Loucy (cell line): ENCODE results near the gene NR3C2.

Source experiments
- H2AFZ ChIP-seq: fragments of 200-600 bp; sonication (generic); 2 replicates; pipeline ENCODE4 v1.6.0; 2016; ENCODE audit warnings: antibody characterized with exemption, mild to moderate bottlenecking, low read length, moderate library complexity
- H3F3A ChIP-seq: fragments of 200-600 bp; 2 replicates; pipeline ENCODE4 v1.6.0; 2016; ENCODE audit warnings: antibody characterized with exemption, low read depth, mild to moderate bottlenecking
- H3K27me3 ChIP-seq: fragments of 200-600 bp; sonication (generic); 2 replicates; pipeline ENCODE4 v1.6.1; 2014; ENCODE audit warnings: low read length, mild to moderate bottlenecking; ENCODE audit not compliant: insufficient read depth, poor library complexity, severe bottlenecking
- H3K36me3 ChIP-seq: fragments of 200-600 bp; sonication (generic); 2 replicates; pipeline ENCODE4 v1.6.1; 2016; ENCODE audit warnings: low read length; ENCODE audit not compliant: insufficient read depth
- H3K4me1 ChIP-seq: fragments of 200-600 bp; sonication (generic); 2 replicates; pipeline ENCODE4 v1.5.1; 2014; ENCODE audit warnings: low read length, mild to moderate bottlenecking; ENCODE audit not compliant: insufficient read depth, poor library complexity, severe bottlenecking
- H3K4me2 ChIP-seq: fragments of 200-600 bp; sonication (generic); 2 replicates; pipeline ENCODE4 v1.6.0; 2014; ENCODE audit warnings: antibody characterized with exemption, low read length, low read depth, mild to moderate bottlenecking; ENCODE audit not compliant: poor library complexity, severe bottlenecking
- H3K4me3 ChIP-seq: fragments of 200-600 bp; sonication (generic); 2 replicates; pipeline ENCODE4 v1.5.1; 2014; ENCODE audit warnings: low read length, mild to moderate bottlenecking, mixed read lengths; ENCODE audit not compliant: poor library complexity, severe bottlenecking
- H3K79me2 ChIP-seq: fragments of 200-600 bp; sonication (generic); 2 replicates; pipeline ENCODE4 v1.6.1; 2014; ENCODE audit warnings: low read length; ENCODE audit not compliant: insufficient read depth
- H3K9ac ChIP-seq: fragments of 200-600 bp; sonication (generic); 2 replicates; pipeline ENCODE4 v1.6.0; 2014; ENCODE audit warnings: mild to moderate bottlenecking, low read depth, low read length, moderate library complexity; ENCODE audit not compliant: poor library complexity, severe bottlenecking
- H3K9me2 ChIP-seq: fragments of 200-600 bp; sonication (generic); replicated peaks from 2 replicates; pipeline ENCODE4 v1.6.1; 2016; ENCODE audit warnings: low read depth, low read length, mixed read lengths
- H3K9me3 ChIP-seq: fragments of 200-600 bp; sonication (generic); 2 replicates; pipeline ENCODE4 v1.6.1; 2014; ENCODE audit warnings: mild to moderate bottlenecking, antibody characterized with exemption, low read length, low read depth; ENCODE audit not compliant: insufficient read depth
- H4K20me1 ChIP-seq: fragments of 200-600 bp; sonication (generic); 2 replicates; pipeline ENCODE4 v1.6.0; 2014; ENCODE audit warnings: antibody characterized with exemption, low read length, mild to moderate bottlenecking; ENCODE audit not compliant: insufficient read depth, poor library complexity, severe bottlenecking
- EZH2phosphoT487 ChIP-seq: fragments of 200-600 bp; IDR thresholded peaks from 2 replicates; pipeline ENCODE4 v1.6.1; 2018; ENCODE audit warnings: antibody characterized with exemption, mild to moderate bottlenecking, moderate library complexity, borderline replicate concordance
- TF ChIP-seq, protein P1 (sequence below): fragments of 200-600 bp; sonication (generic); conservative IDR thresholded peaks from 2 replicates; pipeline ENCODE4 v1.5.1; 2014; ENCODE audit warnings: mild to moderate bottlenecking, antibody characterized with exemption, low read length

Gene NR3C2

DNA sequence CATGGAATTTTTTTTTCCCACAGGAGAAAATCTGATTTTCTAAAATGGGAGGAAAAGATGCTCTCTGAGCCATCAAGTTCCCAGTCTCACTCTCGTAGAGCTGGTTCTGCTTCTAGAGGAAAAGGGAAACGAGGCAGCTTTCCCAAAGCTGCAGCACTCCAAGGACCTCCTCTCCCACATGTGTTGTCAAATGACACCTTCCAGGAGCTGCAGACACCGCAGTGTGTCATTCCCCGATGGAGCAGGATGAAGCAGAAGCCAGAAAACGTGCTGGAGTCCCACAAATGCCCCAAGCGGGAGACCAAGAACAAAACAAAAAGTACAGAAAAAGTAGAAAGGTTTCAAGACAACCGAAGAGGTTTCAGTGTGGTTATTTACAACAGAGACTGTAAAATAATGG lies 362.3 kb downstream of the NR3C2 start:
- H3K9me3 ChIP-seq: no peaks in the 10 kb centered on the region
- no peak overlapping the region for H3K9ac ChIP-seq
- no peak overlapping the region for H3K4me2 ChIP-seq
- TF ChIP-seq EZH2phosphoT487: no peak
- TF ChIP-seq, protein P1, sequence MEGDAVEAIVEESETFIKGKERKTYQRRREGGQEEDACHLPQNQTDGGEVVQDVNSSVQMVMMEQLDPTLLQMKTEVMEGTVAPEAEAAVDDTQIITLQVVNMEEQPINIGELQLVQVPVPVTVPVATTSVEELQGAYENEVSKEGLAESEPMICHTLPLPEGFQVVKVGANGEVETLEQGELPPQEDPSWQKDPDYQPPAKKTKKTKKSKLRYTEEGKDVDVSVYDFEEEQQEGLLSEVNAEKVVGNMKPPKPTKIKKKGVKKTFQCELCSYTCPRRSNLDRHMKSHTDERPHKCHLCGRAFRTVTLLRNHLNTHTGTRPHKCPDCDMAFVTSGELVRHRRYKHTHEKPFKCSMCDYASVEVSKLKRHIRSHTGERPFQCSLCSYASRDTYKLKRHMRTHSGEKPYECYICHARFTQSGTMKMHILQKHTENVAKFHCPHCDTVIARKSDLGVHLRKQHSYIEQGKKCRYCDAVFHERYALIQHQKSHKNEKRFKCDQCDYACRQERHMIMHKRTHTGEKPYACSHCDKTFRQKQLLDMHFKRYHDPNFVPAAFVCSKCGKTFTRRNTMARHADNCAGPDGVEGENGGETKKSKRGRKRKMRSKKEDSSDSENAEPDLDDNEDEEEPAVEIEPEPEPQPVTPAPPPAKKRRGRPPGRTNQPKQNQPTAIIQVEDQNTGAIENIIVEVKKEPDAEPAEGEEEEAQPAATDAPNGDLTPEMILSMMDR: no peak
- peaks cover 6% of the 10 kb centered on the region; the same call in 1 of the 2 replicates for H3K36me3 ChIP-seq
- no peaks in the 10 kb centered on the region for H3K4me1 ChIP-seq
- H3K4me3 ChIP-seq: no peak overlapping the region
- no peak overlapping the region for H2AFZ ChIP-seq
- no peaks in the 10 kb centered on the region for H3K9me2 ChIP-seq
- H3K27me3 ChIP-seq: no peaks in the 10 kb centered on the region
- no peaks in the 10 kb centered on the region for H3F3A ChIP-seq
- H4K20me1 ChIP-seq: no peaks in the 10 kb centered on the region
- H3K79me2 ChIP-seq: no peaks in the 10 kb centered on the region

- no peak overlapping the region for H2AFZ ChIP-seq
- no peak overlapping the region for H3K4me2 ChIP-seq
- no peaks in the 10 kb centered on the region for H3K9me3 ChIP-seq
- no peaks in the 10 kb centered on the region for H3K4me1 ChIP-seq
- no peaks in the 10 kb centered on the region for H3F3A ChIP-seq
- H4K20me1 ChIP-seq: no peaks in the 10 kb centered on the region
- H3K9ac ChIP-seq: no peak overlapping the region
- no peaks in the 10 kb centered on the region for H3K27me3 ChIP-seq
- H3K36me3 ChIP-seq: peaks cover 25% of the 10 kb centered on the region; the same call in 1 of the 2 replicates
- no peaks in the 10 kb centered on the region for H3K79me2 ChIP-seq
- TF ChIP-seq, protein P1: no peak
- no peak for TF ChIP-seq EZH2phosphoT487
- H3K9me2 ChIP-seq: no peaks in the 10 kb centered on the region
- H3K4me3 ChIP-seq: no peak overlapping the region
Measured at GRCh38 chr4:148078061-148078460, 364.2 kb downstream of the NR3C2 start.

DNA sequence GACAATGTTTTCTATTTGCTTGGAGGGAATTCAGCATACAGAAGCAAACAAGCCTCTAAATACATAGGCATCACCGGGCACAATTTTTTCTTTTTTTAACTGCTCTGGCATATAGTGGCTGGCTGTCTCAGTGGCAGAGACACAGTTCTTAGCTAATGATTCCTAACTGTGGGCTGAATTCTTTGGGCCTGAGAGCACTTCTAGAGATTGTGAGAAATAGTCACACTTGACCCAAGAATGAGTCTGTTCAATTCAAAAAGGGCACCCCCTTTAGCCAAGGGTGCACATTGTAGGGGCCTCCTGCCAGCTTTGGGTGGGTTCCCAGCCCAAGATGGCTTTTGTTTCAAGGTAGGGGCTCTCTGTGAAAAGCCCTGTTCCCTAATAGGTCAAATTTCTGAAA lies 364.6 kb downstream of the NR3C2 start:
- no peaks in the 10 kb centered on the region for H3F3A ChIP-seq
- H3K9ac ChIP-seq: no peak overlapping the region
- peaks cover 30% of the 10 kb centered on the region; the same call in 1 of the 2 replicates for H3K36me3 ChIP-seq
- no peak overlapping the region for H2AFZ ChIP-seq
- H3K79me2 ChIP-seq: no peaks in the 10 kb centered on the region
- no peak overlapping the region for H3K4me2 ChIP-seq
- H3K4me1 ChIP-seq: no peaks in the 10 kb centered on the region
- TF ChIP-seq, protein P1: no peak
- no peak for TF ChIP-seq EZH2phosphoT487
- H3K9me3 ChIP-seq: no peaks in the 10 kb centered on the region
- no peak overlapping the region for H3K4me3 ChIP-seq
- H3K27me3 ChIP-seq: no peaks in the 10 kb centered on the region
- no peaks in the 10 kb centered on the region for H4K20me1 ChIP-seq
- no peaks in the 10 kb centered on the region for H3K9me2 ChIP-seq
